Femur (tissue), 1 donor: ENCODE data around the gene VPS26C.
A peak's percentile ranks its signal among the peaks of the same experiment; 100 is the strongest.

Experiments
- DNase-seq: peaks from one replicate; pipeline ENCODE4 v3.0.0-alpha.2; 2017

Gene VPS26C

DNA sequence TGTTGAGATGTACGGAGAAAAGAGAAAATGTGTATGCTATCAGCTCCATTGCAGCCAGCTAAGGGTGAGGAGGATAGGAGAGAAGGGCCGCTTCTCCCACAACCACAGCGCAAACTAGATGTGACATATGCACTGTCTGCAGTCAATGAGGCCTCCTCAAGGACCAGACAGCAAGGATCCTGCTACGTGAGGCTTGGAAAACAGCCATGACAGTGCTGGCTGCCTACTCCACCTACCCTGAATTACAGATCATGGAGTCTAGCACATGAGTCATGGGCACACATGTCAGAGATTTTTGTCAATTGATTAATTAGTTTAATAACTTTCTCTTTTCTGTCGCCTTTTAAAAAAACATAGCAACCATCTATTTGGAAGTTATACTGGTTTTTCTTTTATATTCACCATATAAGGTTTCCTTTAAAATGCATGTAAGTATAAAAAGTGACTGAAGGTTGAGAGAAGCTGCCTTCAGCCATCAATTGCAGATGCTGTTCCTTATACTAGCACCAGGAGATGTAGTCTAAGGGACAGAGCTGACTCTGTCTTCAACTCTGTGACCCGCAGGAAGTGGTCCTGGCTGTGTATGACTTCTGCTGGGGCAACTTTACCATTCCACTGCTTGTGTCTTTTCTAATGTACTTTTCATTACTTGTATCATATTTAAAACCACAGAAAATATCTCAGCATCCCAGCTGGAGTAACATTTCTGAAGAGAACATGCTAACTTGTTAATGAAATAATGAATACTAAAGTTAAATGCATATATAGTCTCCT, 3.1 kb downstream of the VPS26C start:
- DNase-seq: no peak

DNA sequence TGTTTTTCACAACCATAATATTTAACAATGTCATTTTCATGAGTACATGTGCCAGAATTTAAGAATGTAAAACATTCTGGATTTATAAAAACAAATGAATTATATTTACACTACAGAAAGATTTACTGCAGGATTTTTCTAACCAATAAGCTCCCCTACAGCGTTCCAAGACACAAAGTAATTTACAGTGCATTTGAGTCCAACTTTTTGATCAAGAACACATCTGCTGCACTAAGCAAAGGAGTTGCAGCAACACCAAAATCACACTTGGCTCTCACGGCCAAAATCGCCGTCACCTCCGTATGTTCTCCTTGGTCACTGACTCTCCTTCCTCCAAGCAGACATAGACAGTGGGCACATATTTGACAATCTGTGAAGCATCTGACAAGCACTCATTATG, 7.7 kb downstream of the VPS26C start:
- DNase-seq: no peak

- peak; percentile 78 for DNase-seq
Measured at GRCh38 chr21:37257967-37258877, 8.9 kb downstream of the VPS26C start.

- DNase-seq: peak; percentile 46
Measured at GRCh38 chr21:37257511-37257966, 9.6 kb downstream of the VPS26C start.

DNA sequence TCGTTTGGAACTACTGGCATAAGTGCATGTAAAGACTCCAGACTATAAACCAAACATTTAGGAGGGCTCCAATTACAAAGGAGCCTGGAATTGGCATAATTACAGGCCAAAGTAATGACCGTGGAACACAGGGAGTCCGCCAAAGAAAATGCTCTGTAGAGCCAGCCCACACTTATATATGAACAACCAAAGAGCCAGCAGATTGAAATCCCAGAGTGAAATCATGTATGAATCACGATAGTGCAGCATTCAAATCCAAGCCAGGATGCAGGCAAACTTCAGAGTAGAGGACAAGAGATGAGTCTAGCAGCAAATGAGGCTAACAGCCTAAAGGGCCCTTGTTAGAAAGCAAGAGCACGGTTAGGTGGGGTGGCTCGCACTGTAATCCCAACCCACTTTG, 13.1 kb downstream of the VPS26C start:
- peak; percentile 36 for DNase-seq

DNA sequence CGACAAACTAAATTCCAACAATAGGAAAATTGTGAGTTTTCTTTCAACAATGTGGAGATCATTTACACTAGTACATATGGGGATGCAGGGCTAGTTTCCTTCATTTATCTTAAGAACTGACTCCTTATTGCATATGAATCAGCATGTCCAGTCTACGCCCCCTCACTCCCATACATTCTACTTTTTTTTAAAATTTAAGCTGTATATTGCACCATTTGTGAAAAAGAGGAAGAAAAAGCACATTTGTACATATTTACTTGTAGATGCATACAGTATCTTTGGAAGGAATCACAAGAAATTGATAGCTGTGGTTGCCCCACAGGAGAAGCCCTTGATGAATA, 15.9 kb downstream of the VPS26C start:
- no peak for DNase-seq

- no peak for DNase-seq
Measured at GRCh38 chr21:37249112-37249904, 17.8 kb downstream of the VPS26C start.

DNA sequence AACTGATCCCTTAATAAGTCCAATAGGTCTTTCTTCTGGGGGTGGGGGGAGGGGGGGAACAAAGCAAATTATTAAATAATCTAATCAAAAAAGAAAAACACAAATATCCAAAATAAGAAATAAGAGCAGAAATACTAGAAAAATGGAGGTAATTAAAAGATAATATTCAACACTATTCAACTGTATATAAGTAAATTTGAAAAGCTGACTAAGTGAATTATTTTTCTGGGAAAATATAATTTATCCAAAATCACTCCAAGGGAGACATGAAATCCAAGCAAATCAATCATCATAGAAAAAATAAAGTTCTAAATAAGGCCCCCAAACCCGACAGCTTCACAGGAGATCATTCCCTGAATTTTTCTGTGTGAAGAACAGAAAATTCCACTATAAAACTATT, 18.8 kb downstream of the VPS26C start:
- DNase-seq: no peak

DNA sequence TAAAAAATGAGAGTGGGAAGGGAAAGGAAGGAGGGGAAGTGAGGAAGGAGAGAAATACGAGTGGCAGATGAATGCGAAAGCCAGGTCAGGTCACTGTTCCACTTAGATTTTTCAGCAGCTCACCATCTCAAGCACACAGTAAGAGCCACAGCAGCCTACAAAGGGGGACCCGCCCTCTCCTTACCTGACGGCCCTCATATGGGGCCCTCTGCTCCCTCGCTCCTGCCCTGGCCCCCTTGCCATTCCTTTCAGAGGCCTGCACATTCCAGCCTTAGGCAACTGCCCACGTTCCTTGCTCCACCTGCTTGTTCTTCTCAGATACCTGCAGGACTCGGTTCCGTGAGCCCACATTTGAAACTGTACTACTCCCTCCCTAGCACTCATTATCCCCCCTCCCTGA, 22.0 kb downstream of the VPS26C start:
- DNase-seq: no peak

- no peak for DNase-seq
Measured at GRCh38 chr21:37244501-37245095, 22.5 kb downstream of the VPS26C start.

GRCh38 chr21:37243961-37244360, 23.2 kb downstream of the VPS26C start:
- DNase-seq: no peak

- DNase-seq: no peak
Measured at GRCh38 chr21:37241426-37241825, 25.7 kb downstream of the VPS26C start.

- no peak for DNase-seq
Measured at GRCh38 chr21:37240978-37241377, 26.2 kb downstream of the VPS26C start.

DNA sequence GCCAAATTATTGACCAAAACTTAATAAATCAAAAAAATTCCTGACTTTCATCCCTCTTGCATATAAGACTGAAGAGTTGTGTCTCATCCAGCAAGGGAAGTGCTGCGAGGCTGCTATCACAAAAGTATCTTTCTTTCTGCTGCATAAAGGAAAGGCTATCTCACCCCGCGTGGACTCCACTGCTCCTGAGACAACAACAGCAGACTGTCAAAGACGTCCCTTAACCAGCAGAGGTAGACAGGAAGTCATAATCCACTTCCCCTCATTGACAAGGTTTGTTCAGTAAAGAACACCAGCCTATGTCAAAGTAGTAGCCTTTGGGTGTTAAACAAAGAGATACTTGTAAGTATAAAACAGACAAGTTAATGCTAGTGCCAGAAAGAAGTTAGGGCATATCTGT, 29.4 kb downstream of the VPS26C start:
- no peak for DNase-seq

DNA sequence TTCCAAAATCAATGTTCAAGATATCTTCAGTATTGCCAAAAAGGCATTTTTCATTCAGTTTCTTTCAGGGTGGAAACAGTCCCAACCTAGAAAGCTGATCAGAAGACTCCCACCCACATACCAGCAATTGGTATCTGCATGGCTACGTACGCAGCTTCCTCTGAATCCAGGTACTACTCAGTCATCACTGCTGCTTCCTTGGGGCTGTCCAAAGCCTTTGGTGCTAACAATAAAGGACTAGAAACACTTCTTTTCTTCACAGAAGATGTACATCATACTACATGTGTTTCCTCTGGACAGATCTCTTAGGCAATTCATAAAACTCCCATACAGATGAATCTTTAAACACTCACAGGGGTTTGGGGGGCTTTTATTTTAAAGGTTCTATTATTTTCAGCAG, 29.8 kb downstream of the VPS26C start:
- DNase-seq: no peak

DNA sequence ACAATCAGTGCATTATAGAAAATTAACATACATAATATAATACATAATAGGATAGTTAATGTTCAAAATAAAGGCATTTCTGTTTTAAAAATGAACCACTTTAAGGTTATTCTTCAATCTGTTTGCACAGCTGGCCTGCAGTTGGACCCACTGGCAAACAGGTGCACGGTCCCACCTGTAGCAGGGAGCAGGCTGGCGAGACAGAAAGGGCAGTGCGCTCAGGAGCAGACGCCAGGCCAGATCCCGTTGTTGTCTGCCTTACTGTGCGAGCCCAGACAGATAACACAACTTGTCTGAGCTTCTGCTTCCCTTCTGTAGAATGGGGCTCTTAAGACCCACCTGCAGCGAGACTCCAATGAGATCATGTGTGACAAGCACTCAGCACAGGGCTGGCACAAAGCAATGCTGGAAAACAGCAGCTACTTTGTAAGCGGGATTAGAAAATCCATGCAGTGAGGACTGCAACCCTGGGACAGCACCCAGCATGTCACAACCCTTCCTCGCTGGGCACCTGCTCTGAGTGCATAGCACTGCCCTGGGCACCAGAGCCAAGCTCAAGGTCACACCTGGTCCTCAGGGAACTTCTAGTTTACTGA, 33.5 kb downstream of the VPS26C start:
- no peak for DNase-seq

- no peak for DNase-seq
Measured at GRCh38 chr21:37232274-37233018, 34.7 kb downstream of the VPS26C start.

DNA sequence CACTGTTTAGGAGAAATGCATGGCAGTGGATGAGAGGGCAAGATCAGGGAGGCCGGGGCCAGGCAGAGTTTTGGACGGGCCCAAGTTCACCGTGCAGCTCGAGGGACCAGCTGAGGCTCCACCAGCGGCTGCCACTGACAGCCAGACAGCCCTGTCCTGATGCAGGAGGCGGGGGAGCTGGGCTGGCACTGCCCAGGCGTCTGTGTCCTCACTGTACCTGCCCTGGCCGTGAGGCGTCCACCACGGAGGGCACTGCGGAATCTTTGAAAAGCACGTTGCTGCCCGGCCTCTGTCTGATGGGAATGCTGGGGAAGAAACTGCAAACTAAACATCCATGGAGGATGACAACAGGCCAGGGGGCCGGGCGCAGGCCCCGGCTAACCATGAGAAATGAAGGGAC, 35.5 kb downstream of the VPS26C start:
- no peak for DNase-seq

GRCh38 chr21:37231249-37231645, 35.9 kb downstream of the VPS26C start:
- DNase-seq: no peak

- no peak for DNase-seq
Measured at GRCh38 chr21:37230632-37231248, 36.4 kb downstream of the VPS26C start.

DNA sequence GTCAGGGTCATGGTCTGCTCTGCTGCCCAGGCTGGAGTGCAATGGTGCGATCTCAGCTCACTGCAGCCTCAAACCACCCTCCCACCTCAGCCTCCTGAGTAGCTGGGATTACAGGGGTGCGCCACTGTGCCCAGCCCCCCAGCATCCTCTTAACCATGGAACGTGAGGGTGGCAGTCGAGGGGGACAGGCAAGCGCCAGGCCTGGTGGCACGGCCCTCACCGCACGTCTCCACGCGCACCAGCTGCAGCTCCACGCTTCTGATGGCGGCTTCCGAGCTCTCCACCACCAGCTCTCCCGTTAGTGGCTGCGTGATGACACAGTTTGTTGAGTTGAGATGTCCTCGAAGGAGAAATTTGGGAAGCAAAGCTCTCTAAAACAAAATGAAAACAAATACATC, 39.1 kb downstream of the VPS26C start:
- DNase-seq: no peak
